GM06990 (cell line): ENCODE measurements around the gene DCUN1D3.

Experiments used
- DNase-seq: peaks from one replicate; pipeline ENCODE4 v3.0.0-alpha.2; 2011; ENCODE audit not compliant: insufficient read length; ENCODE audit errors: extremely low read depth
- H3K27me3 ChIP-seq: replicated peaks from 2 replicates; pipeline ENCODE4 v1.6.0; 2011; ENCODE audit warnings: low read length; ENCODE audit not compliant: control insufficient read depth, insufficient read depth
- H3K36me3 ChIP-seq: 2 replicates; pipeline ENCODE4 v1.5.1; 2011; ENCODE audit warnings: low read length; ENCODE audit not compliant: control insufficient read depth, insufficient read depth
- H3K4me3 ChIP-seq: replicated peaks from 2 replicates; pipeline ENCODE4 v1.5.1; 2011; ENCODE audit warnings: low read depth, mild to moderate bottlenecking, control low read depth, low read length
- TF ChIP-seq, protein P1 (sequence below): IDR thresholded peaks from 2 replicates; pipeline ENCODE4 v1.5.1; 2011; ENCODE audit warnings: low read length, control low read depth, mild to moderate bottlenecking, inconsistent platforms; ENCODE audit not compliant: insufficient read depth, poor library complexity, severe bottlenecking

DCUN1D3 gene

DNA sequence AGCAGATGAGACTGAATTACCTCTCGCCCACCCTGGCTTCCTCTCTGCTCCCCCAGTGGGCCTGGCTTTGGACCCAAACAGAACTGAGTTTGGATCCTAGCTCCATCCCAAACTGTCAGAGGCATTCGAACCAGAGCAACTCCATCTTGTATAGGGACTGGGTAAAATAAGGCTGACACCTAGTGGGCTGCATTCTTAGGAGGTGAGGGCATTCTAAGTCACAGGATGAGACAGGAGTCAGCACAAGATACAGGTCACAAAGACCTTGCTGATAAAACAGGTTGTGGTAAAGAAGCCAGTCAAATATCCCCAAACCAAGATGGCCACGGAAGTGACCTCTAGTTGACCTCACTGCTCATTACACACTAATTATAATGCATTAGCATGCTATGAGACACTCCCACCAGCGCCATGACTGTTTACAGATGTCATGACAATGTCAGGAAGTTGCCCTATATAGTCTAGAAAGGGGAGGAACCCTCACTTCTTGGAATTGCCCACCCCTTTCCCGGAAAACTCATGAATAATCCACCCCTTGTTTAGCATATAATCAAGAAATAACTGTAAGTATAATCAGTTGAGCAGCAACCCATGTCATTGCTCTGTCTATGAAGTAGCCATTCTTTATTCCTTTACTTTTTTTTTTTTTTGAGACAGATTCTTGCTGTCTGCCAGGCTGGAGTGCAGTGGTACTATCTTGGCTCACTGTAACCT lies 44.9 kb upstream of the DCUN1D3 start:
- no peak for DNase-seq
- no peaks in the 10 kb centered on the region for H3K27me3 ChIP-seq
- H3K4me3 ChIP-seq, result no peak overlapping the region
- H3K36me3 ChIP-seq, result no peaks in the 10 kb centered on the region
- TF ChIP-seq, protein P1, sequence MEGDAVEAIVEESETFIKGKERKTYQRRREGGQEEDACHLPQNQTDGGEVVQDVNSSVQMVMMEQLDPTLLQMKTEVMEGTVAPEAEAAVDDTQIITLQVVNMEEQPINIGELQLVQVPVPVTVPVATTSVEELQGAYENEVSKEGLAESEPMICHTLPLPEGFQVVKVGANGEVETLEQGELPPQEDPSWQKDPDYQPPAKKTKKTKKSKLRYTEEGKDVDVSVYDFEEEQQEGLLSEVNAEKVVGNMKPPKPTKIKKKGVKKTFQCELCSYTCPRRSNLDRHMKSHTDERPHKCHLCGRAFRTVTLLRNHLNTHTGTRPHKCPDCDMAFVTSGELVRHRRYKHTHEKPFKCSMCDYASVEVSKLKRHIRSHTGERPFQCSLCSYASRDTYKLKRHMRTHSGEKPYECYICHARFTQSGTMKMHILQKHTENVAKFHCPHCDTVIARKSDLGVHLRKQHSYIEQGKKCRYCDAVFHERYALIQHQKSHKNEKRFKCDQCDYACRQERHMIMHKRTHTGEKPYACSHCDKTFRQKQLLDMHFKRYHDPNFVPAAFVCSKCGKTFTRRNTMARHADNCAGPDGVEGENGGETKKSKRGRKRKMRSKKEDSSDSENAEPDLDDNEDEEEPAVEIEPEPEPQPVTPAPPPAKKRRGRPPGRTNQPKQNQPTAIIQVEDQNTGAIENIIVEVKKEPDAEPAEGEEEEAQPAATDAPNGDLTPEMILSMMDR, result peak; percentile 10

DNA sequence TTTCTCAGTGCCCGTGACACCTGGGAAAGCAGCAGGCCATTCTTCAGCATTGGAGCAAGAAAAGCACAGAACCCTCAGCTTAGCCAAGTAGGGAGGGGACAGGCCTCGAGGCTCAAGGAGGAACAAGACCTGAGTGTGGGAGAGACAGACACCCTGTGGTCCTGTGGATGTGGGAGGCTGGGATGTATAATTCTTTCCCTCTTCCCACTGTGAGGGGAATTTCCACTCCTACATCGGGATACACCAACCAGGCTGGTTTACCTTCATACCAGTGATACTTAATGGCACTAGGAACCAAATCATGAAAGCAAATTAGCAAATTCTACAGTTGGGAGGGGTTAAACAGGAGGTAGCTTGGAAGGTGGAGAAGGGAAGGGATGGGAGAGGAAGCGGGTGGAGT lies 42.1 kb upstream of the DCUN1D3 start:
- H3K4me3 ChIP-seq, result no peak overlapping the region
- H3K27me3 ChIP-seq, result no peaks in the 10 kb centered on the region
- TF ChIP-seq, protein P1, result no peak
- DNase-seq, result no peak
- H3K36me3 ChIP-seq, result no peaks in the 10 kb centered on the region

DNA sequence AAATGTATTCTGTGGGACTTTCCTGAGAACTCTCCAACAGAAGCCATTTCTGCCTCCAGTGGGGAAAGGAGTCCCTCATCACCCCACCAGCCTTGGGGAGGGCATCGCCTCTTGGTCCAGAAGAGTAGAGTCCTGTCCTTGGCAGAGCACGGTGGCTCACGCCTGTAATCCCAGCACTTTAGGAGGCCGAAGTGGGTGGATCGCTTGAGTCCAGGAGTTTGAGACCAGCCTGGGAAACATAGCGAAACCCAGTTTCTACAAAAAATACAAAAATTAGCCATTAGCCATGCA lies 41.4 kb upstream of the DCUN1D3 start:
- H3K36me3 ChIP-seq, result no peaks in the 10 kb centered on the region
- TF ChIP-seq, protein P1, result no peak

DNA sequence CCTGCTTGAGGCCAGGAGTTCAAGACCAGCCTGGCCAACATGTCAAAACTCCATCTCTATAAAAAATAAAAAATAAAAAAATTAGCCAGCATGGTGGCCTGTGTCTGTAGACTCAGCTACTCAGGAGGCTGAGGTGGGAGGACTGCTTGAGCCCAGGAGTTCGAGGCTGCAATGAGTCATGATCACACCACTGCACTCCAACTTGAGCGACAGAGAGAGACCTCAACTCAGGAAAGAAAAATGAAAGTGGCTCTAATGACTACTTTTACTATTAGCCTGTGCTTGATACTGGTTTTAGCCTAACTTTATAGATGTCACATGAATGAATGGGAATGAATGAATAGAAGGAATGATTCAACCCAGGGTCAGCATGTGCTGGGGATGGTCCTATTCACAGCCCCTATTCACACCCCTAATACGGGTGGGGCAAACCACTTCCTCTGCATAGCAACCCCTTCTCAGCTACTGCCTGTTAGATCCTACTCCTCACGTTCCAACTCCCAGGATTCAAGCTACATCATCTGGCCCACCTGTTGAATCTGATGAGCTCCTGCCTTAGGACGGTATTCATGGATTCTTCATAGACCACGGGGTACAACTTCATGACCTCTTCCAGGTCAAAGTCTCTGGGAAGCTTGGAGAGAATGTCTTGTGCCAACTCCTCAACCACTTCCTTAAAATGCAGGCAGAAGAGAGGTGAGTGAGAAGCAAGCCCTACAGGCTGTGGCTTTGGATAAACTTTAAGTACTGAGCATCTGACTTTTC lies 40.9 kb upstream of the DCUN1D3 start:
- DNase-seq, result no peak
- TF ChIP-seq, protein P1, result no peak

More for the DNA sequence above, 41.4 kb upstream of the DCUN1D3 start:
- Histone ChIP-seq H3K27me3 (no peaks in the 10 kb centered on the region), H3K4me3 (no peak overlapping the region)
- DNase-seq, result no peak

DNA sequence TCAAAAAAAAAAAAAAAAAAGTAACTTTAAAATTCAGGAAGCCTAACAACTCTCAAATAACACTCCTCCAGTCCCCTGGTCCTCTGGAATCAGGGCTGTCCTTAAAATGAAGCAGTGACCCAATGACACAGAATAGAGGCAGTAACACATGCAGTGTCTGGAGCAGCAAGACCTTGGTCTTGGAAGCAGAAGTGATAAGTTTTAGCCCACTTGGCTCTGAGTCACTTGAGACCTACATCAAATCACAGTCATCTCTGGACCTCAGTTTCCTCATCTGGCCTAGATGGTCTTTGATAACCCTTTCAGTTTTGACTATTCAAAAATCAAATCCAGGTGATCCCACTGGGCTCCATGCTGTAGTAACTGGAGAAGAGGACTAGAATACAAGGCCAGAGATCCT lies 39.5 kb upstream of the DCUN1D3 start:
- H3K4me3 ChIP-seq, result no peak overlapping the region
- no peak for DNase-seq
- no peaks in the 10 kb centered on the region for H3K27me3 ChIP-seq
- TF ChIP-seq, protein P1, result no peak
- no peaks in the 10 kb centered on the region for H3K36me3 ChIP-seq

More for the DNA sequence above, 40.9 kb upstream of the DCUN1D3 start:
- H3K27me3 ChIP-seq, result no peaks in the 10 kb centered on the region
- no peak overlapping the region for H3K4me3 ChIP-seq
- no peaks in the 10 kb centered on the region for H3K36me3 ChIP-seq

DNA sequence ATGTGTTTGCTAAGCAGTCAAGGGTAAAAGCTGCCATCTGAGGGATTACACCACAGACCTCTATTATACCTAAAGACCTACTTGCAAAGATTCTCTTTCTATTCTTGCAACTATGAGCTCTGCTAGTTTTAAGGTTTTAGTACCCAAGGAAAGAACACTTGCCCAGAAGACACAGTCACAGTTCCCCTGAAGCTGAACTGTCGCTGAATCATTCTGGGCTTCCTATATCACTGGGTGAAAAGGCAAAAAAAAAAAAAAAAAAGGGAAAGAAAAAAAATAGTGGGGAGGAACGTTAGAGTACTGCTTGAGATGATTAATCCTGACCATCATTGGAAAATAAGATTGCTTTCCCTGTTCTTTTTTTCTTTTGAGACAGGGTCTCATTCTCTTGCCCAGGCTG lies 38.3 kb upstream of the DCUN1D3 start:
- H3K36me3 ChIP-seq, result no peaks in the 10 kb centered on the region
- H3K4me3 ChIP-seq, result no peak overlapping the region
- TF ChIP-seq, protein P1, result no peak
- H3K27me3 ChIP-seq, result no peaks in the 10 kb centered on the region
- no peak for DNase-seq
